Measurements from ENCODE around the gene AAMDC. TPM values are rescaled to one million over a fixed set of nuclear protein-coding genes. Genes with fewer than 3 reads are reported as not detected.

Gene AAMDC
- total RNA-seq, 6 experiments from 2014 or later, result 10.4 to 19.2 (median 14.5) TPM

DNA sequence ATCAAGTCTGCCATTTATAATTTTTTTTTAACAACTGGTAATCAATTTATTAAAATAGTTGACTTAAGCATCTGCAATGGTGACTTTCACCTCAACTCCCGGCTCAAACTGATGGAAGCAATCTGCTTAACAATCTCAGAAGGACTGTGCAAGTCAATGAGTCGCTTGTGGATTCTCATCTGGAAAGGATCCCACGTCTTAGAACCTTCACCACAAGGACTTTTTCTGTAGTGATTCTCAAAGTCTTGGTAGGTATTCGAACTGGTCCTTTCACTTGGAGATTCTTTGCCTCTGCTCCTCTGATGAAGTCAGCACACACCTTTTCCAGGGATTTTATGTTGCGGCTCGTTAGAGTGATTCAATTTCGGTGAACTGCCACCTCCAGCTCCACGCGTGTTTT, 7.7 kb upstream of the AAMDC start:
- no peaks in the 10 kb centered on the region for H3K9me3 ChIP-seq
- no peak for ATAC-seq
- no peak overlapping the region for H3K4me3 ChIP-seq
- TF ChIP-seq, protein P1, sequence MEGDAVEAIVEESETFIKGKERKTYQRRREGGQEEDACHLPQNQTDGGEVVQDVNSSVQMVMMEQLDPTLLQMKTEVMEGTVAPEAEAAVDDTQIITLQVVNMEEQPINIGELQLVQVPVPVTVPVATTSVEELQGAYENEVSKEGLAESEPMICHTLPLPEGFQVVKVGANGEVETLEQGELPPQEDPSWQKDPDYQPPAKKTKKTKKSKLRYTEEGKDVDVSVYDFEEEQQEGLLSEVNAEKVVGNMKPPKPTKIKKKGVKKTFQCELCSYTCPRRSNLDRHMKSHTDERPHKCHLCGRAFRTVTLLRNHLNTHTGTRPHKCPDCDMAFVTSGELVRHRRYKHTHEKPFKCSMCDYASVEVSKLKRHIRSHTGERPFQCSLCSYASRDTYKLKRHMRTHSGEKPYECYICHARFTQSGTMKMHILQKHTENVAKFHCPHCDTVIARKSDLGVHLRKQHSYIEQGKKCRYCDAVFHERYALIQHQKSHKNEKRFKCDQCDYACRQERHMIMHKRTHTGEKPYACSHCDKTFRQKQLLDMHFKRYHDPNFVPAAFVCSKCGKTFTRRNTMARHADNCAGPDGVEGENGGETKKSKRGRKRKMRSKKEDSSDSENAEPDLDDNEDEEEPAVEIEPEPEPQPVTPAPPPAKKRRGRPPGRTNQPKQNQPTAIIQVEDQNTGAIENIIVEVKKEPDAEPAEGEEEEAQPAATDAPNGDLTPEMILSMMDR (IDR thresholded peaks at IDR 0.05), result no peak
- no peak for TF ChIP-seq POLR2A (IDR thresholded peaks at IDR 0.05)
- H3K27me3 ChIP-seq, result no peaks in the 10 kb centered on the region
- intact Hi-C loops (cut with DNase I), result no loop called here
- 99% methylated on average over 8 of the region's 9 CpGs for WGBS (ENCODE audit: insufficient coverage, low coverage, low lambda C conversion rate, missing lambda C conversion rate)
- no peaks in the 10 kb centered on the region for H3K4me1 ChIP-seq
- no peaks in the 10 kb centered on the region for H3K36me3 ChIP-seq
- H3K27ac ChIP-seq, result no peak overlapping the region
- no peak for DNase-seq

DNA sequence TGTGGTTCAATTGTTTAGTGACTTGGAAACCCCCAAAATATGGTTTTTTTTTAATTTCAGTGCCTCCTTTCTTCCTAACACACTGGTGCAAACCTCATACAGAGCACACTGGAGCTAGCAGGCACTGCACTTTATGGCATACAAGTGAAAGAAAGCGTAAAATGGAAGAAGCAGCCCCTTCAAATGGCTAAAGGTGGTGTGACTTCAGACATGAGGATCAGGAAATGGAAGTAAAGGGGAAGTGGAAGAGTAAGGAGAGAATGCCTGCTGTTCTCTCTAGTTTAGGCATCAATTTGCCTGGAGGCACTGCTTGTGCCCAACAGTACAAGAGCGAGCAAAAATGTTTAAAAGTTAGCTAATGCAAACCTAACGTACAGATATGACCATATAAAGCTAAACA, 6.1 kb upstream of the AAMDC start:
- WGBS (ENCODE audit: insufficient coverage, low coverage, low lambda C conversion rate, missing lambda C conversion rate), result 98% methylated on average over 3 of the region's 3 CpGs
- intact Hi-C loops (cut with DNase I), result no loop called here
- peaks cover 0 to 8% (median 0%) of the 10 kb centered on the region in 4 donors for H3K4me1 ChIP-seq
- no peaks in the 10 kb centered on the region for H3K9me3 ChIP-seq
- TF ChIP-seq, protein P1 (IDR thresholded peaks at IDR 0.05), result no peak
- no peak for TF ChIP-seq POLR2A (IDR thresholded peaks at IDR 0.05)
- no peaks in the 10 kb centered on the region for H3K36me3 ChIP-seq
- no peak overlapping the region for H3K27ac ChIP-seq
- H3K27me3 ChIP-seq, result no peaks in the 10 kb centered on the region
- ATAC-seq, result no peak
- no peak overlapping the region for H3K4me3 ChIP-seq
- no peak for DNase-seq

DNA sequence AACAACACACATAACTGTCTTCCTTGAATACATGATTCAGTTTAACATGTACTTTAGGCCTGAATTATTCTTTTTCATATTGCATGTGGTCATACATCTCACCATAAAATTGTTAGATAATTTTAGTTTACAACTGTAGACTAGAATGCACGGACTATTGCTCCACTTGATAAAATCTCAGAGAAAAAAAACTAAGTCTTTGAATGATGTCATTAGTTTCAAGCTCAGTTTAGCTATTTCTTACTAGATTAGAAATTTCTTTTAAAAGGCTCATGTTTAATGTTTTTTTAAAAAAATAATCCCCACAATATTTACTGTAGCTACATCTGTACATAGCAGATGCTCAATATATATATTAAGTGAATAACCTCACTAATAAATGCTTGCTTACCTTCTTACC, 5.5 kb upstream of the AAMDC start:
- H3K27ac ChIP-seq, result no peak overlapping the region
- no peaks in the 10 kb centered on the region for H3K9me3 ChIP-seq
- ATAC-seq, result no peak
- intact Hi-C loops (cut with DNase I), result no loop called here
- no peak for DNase-seq
- H3K4me1 ChIP-seq, result peaks cover 0 to 8% (median 0%) of the 10 kb centered on the region in 4 donors
- TF ChIP-seq, protein P1 (IDR thresholded peaks at IDR 0.05), result no peak
- TF ChIP-seq POLR2A (IDR thresholded peaks at IDR 0.05), result no peak
- H3K4me3 ChIP-seq, result no peak overlapping the region
- WGBS (ENCODE audit: insufficient coverage, low coverage, low lambda C conversion rate, missing lambda C conversion rate), result 75% methylated on average over 1 of the region's 1 CpG
- H3K36me3 ChIP-seq, result no peaks in the 10 kb centered on the region
- H3K27me3 ChIP-seq, result no peaks in the 10 kb centered on the region

DNA sequence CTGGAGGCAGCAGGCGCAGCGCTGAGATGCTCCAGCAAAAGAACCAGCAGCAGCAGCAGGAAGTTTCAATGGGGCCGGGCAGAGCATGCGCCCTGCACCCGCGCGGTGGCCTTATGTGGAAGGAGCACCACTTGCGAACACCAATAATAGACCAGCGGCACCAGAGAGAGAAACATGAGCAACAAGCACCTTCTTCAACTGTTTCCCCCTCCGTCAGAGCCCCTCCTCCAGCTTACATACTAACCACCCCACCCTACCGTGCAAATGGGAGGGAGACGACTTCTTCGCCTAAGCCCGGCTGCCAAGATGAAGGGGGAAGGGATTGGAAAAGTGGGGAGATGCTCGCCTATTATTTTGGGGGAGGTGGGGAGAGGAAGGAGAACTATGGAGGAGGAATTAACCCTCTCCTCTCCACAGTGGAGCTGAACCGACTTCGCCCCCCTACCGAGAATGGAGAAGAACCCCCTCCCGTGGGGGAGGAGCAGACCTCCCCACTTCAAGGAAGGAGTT, 1.5 kb upstream of the AAMDC start:
- no peaks in the 10 kb centered on the region for H3K36me3 ChIP-seq
- no peaks in the 10 kb centered on the region for H3K9me3 ChIP-seq
- intact Hi-C loops (cut with DNase I), result no loop called here

More for the DNA sequence above, 1.5 kb upstream of the AAMDC start:
- 2% methylated on average over 16 of the region's 19 CpGs for WGBS (ENCODE audit: insufficient coverage, low coverage, low lambda C conversion rate, missing lambda C conversion rate)
- Histone ChIP-seq H3K27ac (peak overlapping the region; percentile 85 to 94 (median 91)), H3K27me3 (no peaks in the 10 kb centered on the region), H3K4me1 (peaks cover 0 to 24% (median 6%) of the 10 kb centered on the region in 4 donors), H3K4me3 (peak overlapping the region; percentile 88 to 97 (median 97))
- peak; percentile 46 to 58 (median 52) for ATAC-seq
- DNase-seq, result peak; percentile 85 to 89 (median 87)
- TF ChIP-seq, protein P1 (IDR thresholded peaks at IDR 0.05), result peak in 3 of 4 donors; percentile 7 to 12 (median 10)
- TF ChIP-seq POLR2A (IDR thresholded peaks at IDR 0.05), result peak; percentile 64

All from right lobe of liver (tissue), 6 donors.